ENCODE results near the gene COBLL1. TPM values are rescaled to one million over a fixed set of nuclear protein-coding genes. Genes with fewer than 3 reads are reported as not detected.
"Not testable (repeated sequence)": the region's sequence is repeated elsewhere in the genome, so short reads cannot be mapped to it uniquely, and the experiment has no call there.

Gene COBLL1
- total RNA-seq, 1 experiment from 2014 or later: 4.4 TPM

- intact Hi-C loops (cut with micrococcal nuclease; ENCODE audit: unreplicated experiment); H3K9me3 ChIP-seq (ENCODE audit: control insufficient read depth, insufficient read depth, low read depth, low read length); DNase-seq (ENCODE audit: low read depth, low spot score); POLR2A ChIA-PET; in situ Hi-C loops (cut with HindIII; ENCODE audit: low pct_unique_long_range_greater_than_20kb, low sequenced_read_pairs); CTCF ChIA-PET; BruUV-seq (replicated peaks); H3K27ac ChIP-seq (ENCODE audit: low read length); H3K36me3 ChIP-seq (ENCODE audit: control insufficient read depth, insufficient read depth, low read length); H3K4me1 ChIP-seq (ENCODE audit: control insufficient read depth, insufficient read depth, low read length); H3K4me3 ChIP-seq (ENCODE audit: low read depth in 2 of 2, low read length in 2 of 2); H3K27me3 ChIP-seq (ENCODE audit: control insufficient read depth, insufficient read depth, low read length); ATAC-seq: not testable (repeated sequence)
Observed at GRCh38 chr2:164859906-164860693, 18.5 kb upstream of the COBLL1 start.

- Histone ChIP-seq H3K27me3 (ENCODE audit: control insufficient read depth, insufficient read depth, low read length) (no peaks in the 10 kb centered on the region), H3K36me3 (ENCODE audit: control insufficient read depth, insufficient read depth, low read length) (no peaks in the 10 kb centered on the region), H3K4me3 (ENCODE audit: low read depth in 2 of 2, low read length in 2 of 2) (no peak overlapping the region), H3K27ac (ENCODE audit: low read length) (no peak overlapping the region), H3K9me3 (ENCODE audit: control insufficient read depth, insufficient read depth, low read depth, low read length) (no peaks in the 10 kb centered on the region), H3K4me1 (ENCODE audit: control insufficient read depth, insufficient read depth, low read length) (no peaks in the 10 kb centered on the region)
- no peak for TF ChIP-seq TCF7L2 (IDR thresholded peaks at IDR 0.05; ENCODE audit: low read depth, low read length)
- TF ChIP-seq, protein P1, sequence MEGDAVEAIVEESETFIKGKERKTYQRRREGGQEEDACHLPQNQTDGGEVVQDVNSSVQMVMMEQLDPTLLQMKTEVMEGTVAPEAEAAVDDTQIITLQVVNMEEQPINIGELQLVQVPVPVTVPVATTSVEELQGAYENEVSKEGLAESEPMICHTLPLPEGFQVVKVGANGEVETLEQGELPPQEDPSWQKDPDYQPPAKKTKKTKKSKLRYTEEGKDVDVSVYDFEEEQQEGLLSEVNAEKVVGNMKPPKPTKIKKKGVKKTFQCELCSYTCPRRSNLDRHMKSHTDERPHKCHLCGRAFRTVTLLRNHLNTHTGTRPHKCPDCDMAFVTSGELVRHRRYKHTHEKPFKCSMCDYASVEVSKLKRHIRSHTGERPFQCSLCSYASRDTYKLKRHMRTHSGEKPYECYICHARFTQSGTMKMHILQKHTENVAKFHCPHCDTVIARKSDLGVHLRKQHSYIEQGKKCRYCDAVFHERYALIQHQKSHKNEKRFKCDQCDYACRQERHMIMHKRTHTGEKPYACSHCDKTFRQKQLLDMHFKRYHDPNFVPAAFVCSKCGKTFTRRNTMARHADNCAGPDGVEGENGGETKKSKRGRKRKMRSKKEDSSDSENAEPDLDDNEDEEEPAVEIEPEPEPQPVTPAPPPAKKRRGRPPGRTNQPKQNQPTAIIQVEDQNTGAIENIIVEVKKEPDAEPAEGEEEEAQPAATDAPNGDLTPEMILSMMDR (IDR thresholded peaks at IDR 0.05): no peak
- TF ChIP-seq SIN3A (IDR thresholded peaks at IDR 0.05; ENCODE audit: borderline replicate concordance, insufficient read depth, low read depth, low read length): no peak
- no peak for TF ChIP-seq POLR2AphosphoS5 (IDR thresholded peaks at IDR 0.05; ENCODE audit: low read depth, low read length)
- TF ChIP-seq, protein P2, sequence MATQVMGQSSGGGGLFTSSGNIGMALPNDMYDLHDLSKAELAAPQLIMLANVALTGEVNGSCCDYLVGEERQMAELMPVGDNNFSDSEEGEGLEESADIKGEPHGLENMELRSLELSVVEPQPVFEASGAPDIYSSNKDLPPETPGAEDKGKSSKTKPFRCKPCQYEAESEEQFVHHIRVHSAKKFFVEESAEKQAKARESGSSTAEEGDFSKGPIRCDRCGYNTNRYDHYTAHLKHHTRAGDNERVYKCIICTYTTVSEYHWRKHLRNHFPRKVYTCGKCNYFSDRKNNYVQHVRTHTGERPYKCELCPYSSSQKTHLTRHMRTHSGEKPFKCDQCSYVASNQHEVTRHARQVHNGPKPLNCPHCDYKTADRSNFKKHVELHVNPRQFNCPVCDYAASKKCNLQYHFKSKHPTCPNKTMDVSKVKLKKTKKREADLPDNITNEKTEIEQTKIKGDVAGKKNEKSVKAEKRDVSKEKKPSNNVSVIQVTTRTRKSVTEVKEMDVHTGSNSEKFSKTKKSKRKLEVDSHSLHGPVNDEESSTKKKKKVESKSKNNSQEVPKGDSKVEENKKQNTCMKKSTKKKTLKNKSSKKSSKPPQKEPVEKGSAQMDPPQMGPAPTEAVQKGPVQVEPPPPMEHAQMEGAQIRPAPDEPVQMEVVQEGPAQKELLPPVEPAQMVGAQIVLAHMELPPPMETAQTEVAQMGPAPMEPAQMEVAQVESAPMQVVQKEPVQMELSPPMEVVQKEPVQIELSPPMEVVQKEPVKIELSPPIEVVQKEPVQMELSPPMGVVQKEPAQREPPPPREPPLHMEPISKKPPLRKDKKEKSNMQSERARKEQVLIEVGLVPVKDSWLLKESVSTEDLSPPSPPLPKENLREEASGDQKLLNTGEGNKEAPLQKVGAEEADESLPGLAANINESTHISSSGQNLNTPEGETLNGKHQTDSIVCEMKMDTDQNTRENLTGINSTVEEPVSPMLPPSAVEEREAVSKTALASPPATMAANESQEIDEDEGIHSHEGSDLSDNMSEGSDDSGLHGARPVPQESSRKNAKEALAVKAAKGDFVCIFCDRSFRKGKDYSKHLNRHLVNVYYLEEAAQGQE (IDR thresholded peaks at IDR 0.05; ENCODE audit: insufficient read depth in 1 of 2, low read depth in 2 of 2, low read length in 1 of 2): no peak
- ChIA-PET POLR2A (no interaction called here), CTCF (no interaction called here)
- DNase-seq (ENCODE audit: low read depth, low spot score) (no peak), ATAC-seq (no peak)
- in situ Hi-C loops (cut with HindIII; ENCODE audit: low pct_unique_long_range_greater_than_20kb, low sequenced_read_pairs) (no loop called here), intact Hi-C loops (cut with micrococcal nuclease; ENCODE audit: unreplicated experiment) (no loop called here)
- BruUV-seq (replicated peaks): no TSS peak
Observed at GRCh38 chr2:164859251-164859818, 17.7 kb upstream of the COBLL1 start.

- H3K4me1 ChIP-seq (ENCODE audit: control insufficient read depth, insufficient read depth, low read length): no peaks in the 10 kb centered on the region; the same call in 1 of the 2 replicates
- CTCF ChIA-PET: no interaction called here
- H3K27ac ChIP-seq (ENCODE audit: low read length): no peak overlapping the region
- H3K9me3 ChIP-seq (ENCODE audit: control insufficient read depth, insufficient read depth, low read depth, low read length): no peaks in the 10 kb centered on the region
- no peak for ATAC-seq
- H3K27me3 ChIP-seq (ENCODE audit: control insufficient read depth, insufficient read depth, low read length): no peaks in the 10 kb centered on the region
- intact Hi-C loops (cut with micrococcal nuclease; ENCODE audit: unreplicated experiment): no loop called here
- POLR2A ChIA-PET: interaction anchor here (0.5 to 0.7 kb wide), 2 partner anchors 21 to 68 kb away, joined by 4 to 5 read pairs; no protein-coding TSS in a partner anchor
- H3K4me3 ChIP-seq (ENCODE audit: low read depth in 2 of 2, low read length in 2 of 2): no peak overlapping the region
- H3K36me3 ChIP-seq (ENCODE audit: control insufficient read depth, insufficient read depth, low read length): no peaks in the 10 kb centered on the region
- no peak for TF ChIP-seq POLR2AphosphoS5 (IDR thresholded peaks at IDR 0.05; ENCODE audit: low read depth, low read length)
- TF ChIP-seq TCF7L2 (IDR thresholded peaks at IDR 0.05; ENCODE audit: low read depth, low read length): no peak
- TF ChIP-seq, protein P1 (IDR thresholded peaks at IDR 0.05): no peak
- BruUV-seq (replicated peaks): no TSS peak
- in situ Hi-C loops (cut with HindIII; ENCODE audit: low pct_unique_long_range_greater_than_20kb, low sequenced_read_pairs): no loop called here
- no peak for DNase-seq (ENCODE audit: low read depth, low spot score)
Observed at GRCh38 chr2:164852086-164852485, 10.5 kb upstream of the COBLL1 start.

All from Panc1 (cell line).